NT2/D1 (cell line): ENCODE results near the gene C5AR2.

Experiments used
- YY1 ChIP-seq: IDR thresholded peaks from 2 replicates; pipeline ENCODE4 v1.6.1; 2011; ENCODE audit not compliant: insufficient read length, insufficient read depth
- ZNF274 ChIP-seq: IDR thresholded peaks from 2 replicates; pipeline ENCODE4 v1.6.1; 2011; ENCODE audit warnings: mild to moderate bottlenecking, low read depth, low read length

GRCh38 chr19:47296036-47296435, 35.9 kb upstream of the C5AR2 start:
- TF ChIP-seq YY1 (no peak), ZNF274 (no peak)
